H1 (cell line): ENCODE results near the gene STAMBP.

Source experiments
- CHD2 ChIP-seq: IDR thresholded peaks from 2 replicates; pipeline ENCODE4 v1.6.1; 2012; ENCODE audit warnings: low read length, improper control_type of control experiment
- POLR2A ChIP-seq, 2 experiments: IDR thresholded peaks; 1 replicate in 1 of 2; 2 replicates in 1 of 2; pipeline ENCODE4 v1.6.1; 2011; ENCODE audit warnings: low read depth in 2 of 2, low read length in 2 of 2, mild to moderate bottlenecking in 2 of 2; ENCODE audit errors: control extremely low read depth in 1 of 2
- TBP ChIP-seq: IDR thresholded peaks from 2 replicates; pipeline ENCODE4 v1.6.1; 2011; ENCODE audit warnings: low read depth, low read length, improper control_type of control experiment
- TF ChIP-seq, protein P1 (sequence below), 3 experiments: IDR thresholded peaks; 1 replicate in 2 of 3; 2 replicates in 1 of 3; pipeline versions ENCODE4 v1.5.1 to v1.6.1; 2011; ENCODE audit warnings: low read length in 3 of 3, mild to moderate bottlenecking in 3 of 3, inconsistent platforms in 2 of 3, low read depth in 1 of 3, moderate library complexity in 1 of 3; ENCODE audit not compliant: insufficient read depth in 1 of 3; ENCODE audit errors: control extremely low read depth in 1 of 3

DNA sequence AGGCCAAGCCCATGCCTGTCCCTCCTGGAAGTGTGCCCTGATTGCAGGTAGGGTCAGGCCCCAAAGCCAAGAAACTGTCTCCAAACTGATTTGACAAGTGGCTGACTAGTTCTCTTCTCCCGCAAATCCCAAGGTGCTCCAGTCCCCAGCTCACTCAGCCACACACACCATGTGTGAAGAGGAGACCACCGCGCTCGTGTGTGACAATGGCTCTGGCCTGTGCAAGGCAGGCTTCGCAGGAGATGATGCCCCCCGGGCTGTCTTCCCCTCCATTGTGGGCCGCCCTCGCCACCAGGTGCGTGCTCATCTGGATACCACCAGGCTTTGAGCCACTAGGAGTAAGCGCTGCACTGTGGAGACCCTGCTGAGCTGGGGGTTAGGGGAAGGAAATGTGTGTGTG lies 72.4 kb downstream of the STAMBP start:
- TF ChIP-seq TBP (no peak), CHD2 (no peak), POLR2A (IDR thresholded peaks at IDR 0.05; ENCODE audit: control extremely low read depth in 1 of 2, low read depth in 2 of 2, low read length in 2 of 2) (no peak)
- TF ChIP-seq, protein P1, sequence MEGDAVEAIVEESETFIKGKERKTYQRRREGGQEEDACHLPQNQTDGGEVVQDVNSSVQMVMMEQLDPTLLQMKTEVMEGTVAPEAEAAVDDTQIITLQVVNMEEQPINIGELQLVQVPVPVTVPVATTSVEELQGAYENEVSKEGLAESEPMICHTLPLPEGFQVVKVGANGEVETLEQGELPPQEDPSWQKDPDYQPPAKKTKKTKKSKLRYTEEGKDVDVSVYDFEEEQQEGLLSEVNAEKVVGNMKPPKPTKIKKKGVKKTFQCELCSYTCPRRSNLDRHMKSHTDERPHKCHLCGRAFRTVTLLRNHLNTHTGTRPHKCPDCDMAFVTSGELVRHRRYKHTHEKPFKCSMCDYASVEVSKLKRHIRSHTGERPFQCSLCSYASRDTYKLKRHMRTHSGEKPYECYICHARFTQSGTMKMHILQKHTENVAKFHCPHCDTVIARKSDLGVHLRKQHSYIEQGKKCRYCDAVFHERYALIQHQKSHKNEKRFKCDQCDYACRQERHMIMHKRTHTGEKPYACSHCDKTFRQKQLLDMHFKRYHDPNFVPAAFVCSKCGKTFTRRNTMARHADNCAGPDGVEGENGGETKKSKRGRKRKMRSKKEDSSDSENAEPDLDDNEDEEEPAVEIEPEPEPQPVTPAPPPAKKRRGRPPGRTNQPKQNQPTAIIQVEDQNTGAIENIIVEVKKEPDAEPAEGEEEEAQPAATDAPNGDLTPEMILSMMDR (IDR thresholded peaks at IDR 0.05; ENCODE audit: control extremely low read depth in 1 of 3, insufficient read depth in 1 of 3, low read depth in 1 of 3, low read length in 3 of 3): no peak
